Duodenal mucosa (tissue), 2 donors: Measurements from ENCODE around the gene LYRM2.

Experiments
- H3K27ac ChIP-seq: one replicate; pipeline ENCODE4 v1.7.0; 2013; ENCODE audit warnings: low read depth, low read length
- H3K27me3 ChIP-seq, 2 donors: one replicate each; pipeline ENCODE4 v1.7.0; 2013; ENCODE audit warnings: low read length in 2 of 2, control low read depth in 1 of 2; ENCODE audit not compliant: insufficient read depth in 2 of 2, control insufficient read depth in 1 of 2
- H3K36me3 ChIP-seq, 2 donors: one replicate each; pipeline ENCODE4 v1.7.0; 2013; ENCODE audit warnings: low read length in 2 of 2, control low read depth in 1 of 2; ENCODE audit not compliant: insufficient read depth in 2 of 2, control insufficient read depth in 1 of 2
- H3K4me1 ChIP-seq, 2 donors: one replicate each; pipeline ENCODE4 v1.7.0; 2013; ENCODE audit warnings: low read length in 2 of 2, control low read depth in 1 of 2; ENCODE audit not compliant: insufficient read depth in 2 of 2, control insufficient read depth in 1 of 2
- H3K4me3 ChIP-seq, 2 donors: one replicate each; pipeline ENCODE4 v1.7.0; 2013; ENCODE audit warnings: low read length in 2 of 2, low read depth in 1 of 2
- H3K9ac ChIP-seq, 2 donors: one replicate each; pipeline ENCODE4 v1.7.0; 2013; ENCODE audit warnings: low read length in 2 of 2, low read depth in 1 of 2
- H3K9me3 ChIP-seq, 2 donors: one replicate each; pipeline ENCODE4 v1.7.0; 2013; ENCODE audit warnings: low read length in 2 of 2, control low read depth in 1 of 2; ENCODE audit not compliant: control insufficient read depth in 1 of 2

The LYRM2 gene

DNA sequence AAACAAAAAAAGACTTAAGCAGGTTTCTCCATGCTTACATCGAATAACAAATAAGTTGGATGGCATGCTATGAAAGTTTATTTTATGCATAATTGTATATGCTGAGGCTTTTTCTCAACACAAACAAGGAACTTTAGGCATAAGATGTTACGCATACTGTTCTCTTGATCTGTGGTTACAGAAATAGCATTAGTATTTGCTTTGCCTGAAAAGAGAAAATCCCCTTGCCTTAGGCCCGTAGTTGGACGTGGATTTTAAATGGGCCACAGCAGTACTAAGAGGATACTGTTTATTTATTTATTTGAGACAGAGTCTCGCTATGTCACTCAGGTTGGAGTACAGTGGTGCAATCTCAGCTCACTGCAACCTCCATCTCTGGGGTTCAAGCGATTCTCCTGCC lies 19.0 kb downstream of the LYRM2 start:
- Histone ChIP-seq H3K27ac (no peak overlapping the region), H3K4me3 (no peak overlapping the region), H3K36me3 (peaks cover 0 to 2% of the 10 kb centered on the region in 2 donors), H3K4me1 (no peaks in the 10 kb centered on the region), H3K9me3 (no peaks in the 10 kb centered on the region), H3K9ac (no peak overlapping the region), H3K27me3 (no peaks in the 10 kb centered on the region)

DNA sequence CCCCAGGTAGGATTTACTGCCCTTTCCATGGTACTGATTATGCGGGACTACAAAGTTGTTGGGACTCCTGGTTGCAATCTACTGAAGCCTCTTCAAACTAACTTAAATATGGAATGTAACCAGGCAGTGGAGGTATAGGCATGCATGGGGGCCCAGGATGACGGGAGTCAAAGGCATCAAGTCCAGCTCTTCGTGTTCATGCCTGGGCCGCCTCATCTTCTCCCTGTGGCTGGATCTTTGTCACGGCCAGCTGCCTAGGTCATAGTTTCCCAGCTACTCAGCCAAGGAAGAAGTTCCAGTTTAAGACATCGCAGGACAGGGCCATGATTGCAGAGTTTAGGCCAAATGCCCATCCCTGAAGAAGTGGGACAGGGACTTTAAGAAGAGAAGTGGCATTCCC lies 20.5 kb downstream of the LYRM2 start:
- Histone ChIP-seq H3K36me3 (no peaks in the 10 kb centered on the region), H3K27ac (no peak overlapping the region), H3K9me3 (no peaks in the 10 kb centered on the region), H3K4me1 (no peaks in the 10 kb centered on the region), H3K9ac (no peak overlapping the region), H3K27me3 (no peaks in the 10 kb centered on the region), H3K4me3 (no peak overlapping the region)

DNA sequence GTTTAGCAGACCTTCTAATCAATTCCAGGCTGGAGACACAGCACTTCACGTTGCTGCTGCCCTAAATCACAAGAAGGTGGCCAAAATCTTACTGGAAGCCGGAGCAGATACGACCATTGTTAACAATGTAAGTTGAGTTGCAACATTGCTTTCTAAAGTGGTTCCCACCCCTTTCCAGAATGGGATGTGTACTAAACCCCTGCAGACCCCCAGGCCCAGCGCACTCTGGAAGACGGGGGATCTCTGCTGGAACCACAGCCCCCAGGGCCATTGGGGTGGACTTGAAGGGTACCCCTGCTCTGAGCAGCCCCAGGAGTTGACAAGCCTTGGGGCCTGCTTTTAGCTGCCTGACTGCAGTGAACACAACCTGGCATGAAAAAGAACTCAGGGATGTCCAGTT lies 22.0 kb downstream of the LYRM2 start:
- Histone ChIP-seq H3K27me3 (no peaks in the 10 kb centered on the region), H3K4me3 (no peak overlapping the region), H3K9ac (no peak overlapping the region), H3K9me3 (no peaks in the 10 kb centered on the region), H3K36me3 (no peaks in the 10 kb centered on the region), H3K4me1 (no peaks in the 10 kb centered on the region), H3K27ac (no peak overlapping the region)

DNA sequence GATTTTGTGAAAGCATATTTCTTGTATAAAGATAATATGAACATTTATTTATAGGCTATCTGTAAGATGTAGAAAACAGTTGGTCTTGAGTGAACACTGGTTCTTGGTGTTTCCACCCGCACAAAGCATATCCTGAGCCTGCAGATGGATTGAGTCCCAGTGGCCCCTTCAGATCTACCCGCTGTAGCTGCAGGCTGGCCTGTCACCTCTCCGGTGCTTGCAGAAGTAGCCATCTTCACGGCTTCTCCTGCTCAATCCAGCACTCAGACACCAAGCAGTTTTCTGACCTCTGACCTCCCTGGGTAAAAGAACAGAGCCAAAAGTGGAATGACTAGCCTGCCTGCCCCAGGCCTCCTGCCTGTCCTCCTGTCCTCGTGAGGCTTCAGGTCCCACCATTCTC lies 22.7 kb downstream of the LYRM2 start:
- Histone ChIP-seq H3K36me3 (no peaks in the 10 kb centered on the region), H3K9ac (no peak overlapping the region), H3K27me3 (no peaks in the 10 kb centered on the region), H3K4me1 (no peaks in the 10 kb centered on the region), H3K4me3 (no peak overlapping the region), H3K9me3 (no peaks in the 10 kb centered on the region), H3K27ac (no peak overlapping the region)

DNA sequence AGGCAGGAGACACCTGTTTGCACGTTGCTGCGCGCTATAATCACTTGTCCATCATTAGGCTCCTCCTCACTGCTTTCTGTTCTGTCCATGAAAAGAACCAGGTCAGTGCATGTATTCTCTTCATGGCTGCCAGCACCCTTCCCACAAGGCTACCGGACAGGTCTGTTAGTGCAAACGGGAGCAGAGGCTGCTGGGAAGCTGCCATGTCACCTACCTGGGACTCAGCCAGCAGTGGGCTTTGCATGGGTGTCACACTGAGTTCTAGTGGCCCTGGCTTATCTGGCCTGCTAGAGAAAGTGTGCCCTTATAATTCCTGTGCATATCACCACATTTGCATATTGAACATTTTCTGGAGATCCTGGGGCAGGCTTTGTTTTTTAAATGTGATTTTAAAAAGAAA lies 24.8 kb downstream of the LYRM2 start:
- Histone ChIP-seq H3K27me3 (no peaks in the 10 kb centered on the region), H3K36me3 (no peaks in the 10 kb centered on the region), H3K9me3 (no peaks in the 10 kb centered on the region), H3K9ac (no peak overlapping the region), H3K4me1 (no peaks in the 10 kb centered on the region), H3K4me3 (no peak overlapping the region), H3K27ac (no peak overlapping the region)

DNA sequence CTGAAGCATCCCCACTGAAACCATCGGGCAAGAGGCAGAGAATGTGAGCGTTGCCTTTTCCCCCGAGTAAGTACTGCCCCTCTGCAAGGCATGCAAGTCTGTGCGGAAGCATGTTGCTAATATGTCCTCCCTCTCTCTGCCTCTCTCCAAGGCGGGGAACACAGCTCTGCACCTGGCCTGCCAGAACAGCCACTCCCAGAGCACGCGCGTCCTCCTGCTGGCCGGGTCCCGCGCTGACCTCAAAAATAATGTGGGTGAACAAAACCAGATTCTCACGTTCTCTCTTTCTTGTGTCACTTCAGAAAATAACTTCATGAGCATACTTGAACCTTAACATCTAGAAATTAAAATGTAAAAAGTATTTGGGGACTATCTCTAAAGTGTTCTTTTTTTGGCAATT lies 26.4 kb downstream of the LYRM2 start:
- H3K9me3 ChIP-seq, result no peaks in the 10 kb centered on the region
- no peaks in the 10 kb centered on the region for H3K27me3 ChIP-seq
- H3K4me3 ChIP-seq, result no peak overlapping the region
- no peaks in the 10 kb centered on the region for H3K4me1 ChIP-seq
- no peak overlapping the region for H3K27ac ChIP-seq
- H3K36me3 ChIP-seq, result no peaks in the 10 kb centered on the region
- H3K9ac ChIP-seq, result no peak overlapping the region

DNA sequence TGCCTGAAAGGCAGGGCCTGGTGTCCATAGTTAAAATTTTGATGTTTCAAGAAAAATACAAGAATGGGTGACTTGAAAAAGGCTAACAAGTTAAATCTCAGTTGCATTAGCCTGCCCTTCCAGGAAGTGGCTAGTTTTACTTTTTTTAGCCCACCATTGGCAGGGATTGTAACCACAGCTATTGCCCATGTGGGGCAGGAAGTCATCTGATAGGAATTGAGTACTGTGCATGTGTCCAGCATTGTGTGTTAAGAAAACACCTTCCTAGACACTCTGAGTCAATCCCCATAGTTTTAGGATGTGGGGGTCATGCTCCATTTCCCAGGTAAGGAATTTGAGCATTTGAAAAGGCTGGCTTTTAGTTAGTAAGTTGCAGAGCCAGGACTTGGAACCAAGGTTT lies 26.9 kb downstream of the LYRM2 start:
- Histone ChIP-seq H3K4me3 (no peak overlapping the region), H3K4me1 (no peaks in the 10 kb centered on the region), H3K27me3 (no peaks in the 10 kb centered on the region), H3K27ac (no peak overlapping the region), H3K36me3 (no peaks in the 10 kb centered on the region), H3K9me3 (no peaks in the 10 kb centered on the region), H3K9ac (no peak overlapping the region)

DNA sequence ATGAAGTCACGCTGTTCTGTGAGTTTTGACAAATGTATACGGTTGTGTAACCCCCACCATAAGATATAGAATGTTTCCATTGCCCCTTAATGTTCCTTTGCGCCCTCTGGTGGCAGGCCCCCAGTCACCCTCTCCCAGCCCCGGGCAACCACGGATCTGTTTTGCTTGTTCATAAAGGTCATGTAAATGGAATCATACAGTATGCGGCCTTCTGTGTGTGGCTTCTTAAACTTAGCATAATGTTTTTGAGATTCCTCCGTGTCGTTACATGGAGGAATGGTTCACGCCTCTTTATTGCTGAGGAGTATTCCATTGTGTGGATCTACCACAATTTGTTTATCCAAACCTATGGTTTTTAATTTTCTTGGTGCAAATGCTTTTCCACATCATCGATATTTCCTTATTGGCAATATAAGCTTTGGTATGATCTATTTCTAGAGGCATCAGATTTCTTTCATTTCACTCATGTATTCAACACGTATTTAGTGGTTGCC lies 28.4 kb downstream of the LYRM2 start:
- no peak overlapping the region for H3K4me3 ChIP-seq
- no peaks in the 10 kb centered on the region for H3K27me3 ChIP-seq
- H3K9ac ChIP-seq, result no peak overlapping the region
- H3K4me1 ChIP-seq, result no peaks in the 10 kb centered on the region
- H3K36me3 ChIP-seq, result no peaks in the 10 kb centered on the region
- H3K27ac ChIP-seq, result no peak overlapping the region
- H3K9me3 ChIP-seq, result no peaks in the 10 kb centered on the region

DNA sequence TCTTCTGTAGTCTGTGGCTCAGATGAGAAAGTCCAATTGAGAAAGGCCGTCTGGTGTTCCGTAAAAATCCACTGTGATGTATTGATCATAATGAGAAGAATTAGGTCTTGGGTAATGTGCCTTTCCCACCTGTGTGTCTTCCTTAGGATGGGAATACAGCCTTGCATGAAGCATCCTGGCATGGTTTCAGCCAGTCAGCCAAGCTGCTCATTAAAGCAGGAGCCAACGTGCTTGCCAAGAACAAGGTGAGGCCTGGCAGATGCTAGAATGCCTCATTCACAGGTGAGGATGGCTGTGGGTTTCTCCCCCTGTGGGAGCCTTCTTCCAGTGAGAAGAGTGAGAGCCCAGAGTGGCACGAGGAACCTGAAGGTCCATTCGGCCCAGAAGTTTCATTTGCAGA lies 32.7 kb downstream of the LYRM2 start:
- H3K9ac ChIP-seq, result no peak overlapping the region
- H3K4me3 ChIP-seq, result no peak overlapping the region

DNA sequence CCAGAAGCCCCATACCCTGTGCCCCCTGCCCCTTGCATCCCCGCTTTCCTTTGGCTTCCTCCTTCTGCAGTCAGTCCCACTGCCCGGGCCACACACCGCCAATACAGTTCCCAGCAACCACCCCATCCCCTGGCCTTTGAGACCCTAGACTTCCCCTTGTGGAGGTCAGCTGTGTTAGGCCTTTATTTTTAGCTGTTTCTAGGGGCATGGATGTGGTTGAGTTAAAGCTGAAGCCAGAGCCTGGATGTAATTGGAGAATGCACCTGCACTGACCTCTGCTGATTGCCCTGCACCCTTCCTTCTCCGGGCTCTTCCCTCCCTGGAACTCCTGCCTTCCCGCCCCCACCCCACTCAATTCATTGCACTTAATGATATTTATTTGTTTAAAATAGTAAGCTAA lies 33.9 kb downstream of the LYRM2 start:
- Histone ChIP-seq H3K27ac (no peak overlapping the region), H3K9me3 (no peaks in the 10 kb centered on the region), H3K9ac (no peak overlapping the region), H3K4me3 (no peak overlapping the region), H3K4me1 (no peaks in the 10 kb centered on the region), H3K27me3 (no peaks in the 10 kb centered on the region), H3K36me3 (no peaks in the 10 kb centered on the region)

More for the DNA sequence above, 32.7 kb downstream of the LYRM2 start:
- no peak overlapping the region for H3K27ac ChIP-seq
- H3K4me1 ChIP-seq, result no peaks in the 10 kb centered on the region
- H3K27me3 ChIP-seq, result no peaks in the 10 kb centered on the region
- H3K36me3 ChIP-seq, result no peaks in the 10 kb centered on the region
- no peaks in the 10 kb centered on the region for H3K9me3 ChIP-seq

DNA sequence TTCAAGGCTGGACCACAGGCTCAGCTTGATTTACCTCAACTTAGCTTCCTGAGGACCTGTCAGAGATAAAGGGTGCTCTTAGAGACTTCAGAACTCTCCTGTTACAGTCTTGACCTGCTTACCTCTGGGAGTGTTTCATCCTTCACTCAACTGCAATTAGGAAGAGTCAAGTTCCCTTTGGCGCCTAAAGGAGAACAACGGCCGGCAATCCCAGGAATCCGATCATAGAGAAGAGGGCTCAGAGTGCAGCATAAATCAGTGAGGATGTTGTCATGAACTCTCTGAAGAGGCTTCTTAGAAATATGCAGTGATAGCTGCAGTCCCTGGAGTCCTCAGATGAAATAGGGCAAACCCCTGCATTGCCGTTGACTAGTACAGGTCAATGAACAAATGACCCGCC lies 36.4 kb downstream of the LYRM2 start:
- Histone ChIP-seq H3K9me3 (no peaks in the 10 kb centered on the region), H3K4me3 (no peak overlapping the region), H3K9ac (no peak overlapping the region), H3K27me3 (no peaks in the 10 kb centered on the region), H3K36me3 (no peaks in the 10 kb centered on the region), H3K4me1 (no peaks in the 10 kb centered on the region), H3K27ac (no peak overlapping the region)
